Activated CD4-positive, alpha-beta T cell treated with anti-CD3 and anti-CD28 coated beads for 1 hour (primary cell): ENCODE measurements around the gene RBM19.

Source experiments
- DNase-seq: peaks from one replicate; pipeline ENCODE4 v3.0.0-alpha.2; 2020

Gene RBM19

GRCh38 chr12:113796066-113796827 is 169.9 kb downstream of the RBM19 start:
- DNase-seq = no peak

DNA sequence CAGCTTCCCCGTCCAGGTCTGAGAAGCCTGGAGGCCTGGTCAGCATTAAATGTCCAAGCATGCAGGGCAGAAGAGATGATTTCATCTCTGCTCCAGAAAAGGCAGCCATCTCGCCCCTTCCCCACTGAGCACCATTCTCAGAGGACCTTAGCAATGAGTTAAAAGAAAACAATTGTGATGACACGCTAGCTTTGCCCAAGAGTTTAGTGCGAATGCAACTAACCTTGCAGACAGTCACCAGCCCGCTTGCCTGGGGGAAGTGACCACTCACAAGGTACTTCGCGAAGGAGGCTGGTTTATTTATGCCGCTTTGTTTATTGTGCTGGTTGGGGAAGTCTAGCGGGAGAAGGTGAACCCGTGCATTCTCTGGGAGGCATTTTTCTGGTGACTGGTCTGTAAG is 170.7 kb downstream of the RBM19 start:
- DNase-seq = no peak

DNA sequence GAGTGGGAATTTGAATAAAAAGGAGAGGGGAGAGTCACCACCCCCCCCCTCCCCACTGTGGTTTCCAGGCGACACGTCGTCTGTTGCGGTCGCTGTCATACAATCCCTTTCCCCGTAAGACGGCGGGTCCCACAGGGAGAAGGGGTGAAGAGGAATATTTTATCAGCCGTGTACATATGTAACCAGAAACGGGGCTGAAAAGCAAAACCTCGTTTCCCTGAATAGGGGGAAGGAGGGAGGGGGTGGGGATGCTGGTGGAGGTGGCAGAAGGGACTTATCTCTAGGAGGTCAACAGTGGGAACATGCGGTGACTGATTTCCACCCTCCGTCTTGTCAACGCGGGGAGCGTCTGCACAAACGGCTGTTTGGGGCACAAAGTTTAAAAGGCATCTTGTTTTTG is 171.4 kb downstream of the RBM19 start:
- no peak for DNase-seq

- DNase-seq = no peak
Observed at GRCh38 chr12:113793250-113793649, 172.9 kb downstream of the RBM19 start.

DNA sequence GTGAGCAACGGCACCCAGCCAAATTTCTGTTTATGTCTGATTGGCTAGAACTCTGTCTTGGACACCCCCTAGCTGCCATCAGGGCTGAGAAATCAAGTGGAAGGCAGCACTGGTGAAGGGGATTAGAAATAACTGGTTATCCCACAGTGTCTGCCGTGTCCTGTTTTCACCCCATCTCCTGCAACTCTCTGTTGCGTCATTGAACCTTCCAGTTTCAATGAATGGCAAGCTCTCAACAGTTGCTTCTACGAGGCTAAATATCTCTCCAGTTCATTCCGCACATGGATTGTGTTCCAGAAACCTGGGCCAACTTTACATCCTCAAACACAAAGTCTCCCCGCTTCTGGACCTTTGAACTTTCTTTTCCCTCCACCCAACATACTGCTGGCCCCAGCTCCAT is 173.7 kb downstream of the RBM19 start:
- DNase-seq = no peak

- DNase-seq = no peak
Observed at GRCh38 chr12:113788020-113788856, 177.9 kb downstream of the RBM19 start.

DNA sequence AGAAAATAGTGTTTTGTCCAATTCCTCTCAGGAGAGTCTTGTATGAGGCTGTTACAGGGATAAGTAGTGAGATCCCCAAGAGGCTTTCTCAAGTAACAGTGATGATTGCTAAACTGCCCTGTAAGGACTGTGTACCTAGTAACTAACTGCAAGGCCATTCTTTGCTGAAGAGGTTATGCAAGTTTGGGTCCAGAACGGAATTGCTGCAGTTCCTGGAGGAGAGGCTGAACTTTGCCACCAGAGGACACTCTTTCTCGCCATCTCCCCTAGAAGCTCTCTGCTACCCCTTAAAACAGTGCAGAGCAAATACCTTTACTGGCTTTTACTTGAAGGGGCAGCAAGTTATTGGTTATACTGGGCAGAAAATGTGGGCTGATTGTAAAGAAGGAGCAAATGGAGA is 180.0 kb downstream of the RBM19 start:
- DNase-seq = no peak

- DNase-seq = no peak
Observed at GRCh38 chr12:113783811-113784210, 182.3 kb downstream of the RBM19 start.

GRCh38 chr12:113782873-113783272 is 183.3 kb downstream of the RBM19 start:
- DNase-seq = no peak

GRCh38 chr12:113781415-113782198 is 184.5 kb downstream of the RBM19 start:
- DNase-seq = no peak

- no peak for DNase-seq
Observed at GRCh38 chr12:113779774-113780173, 186.4 kb downstream of the RBM19 start.

DNA sequence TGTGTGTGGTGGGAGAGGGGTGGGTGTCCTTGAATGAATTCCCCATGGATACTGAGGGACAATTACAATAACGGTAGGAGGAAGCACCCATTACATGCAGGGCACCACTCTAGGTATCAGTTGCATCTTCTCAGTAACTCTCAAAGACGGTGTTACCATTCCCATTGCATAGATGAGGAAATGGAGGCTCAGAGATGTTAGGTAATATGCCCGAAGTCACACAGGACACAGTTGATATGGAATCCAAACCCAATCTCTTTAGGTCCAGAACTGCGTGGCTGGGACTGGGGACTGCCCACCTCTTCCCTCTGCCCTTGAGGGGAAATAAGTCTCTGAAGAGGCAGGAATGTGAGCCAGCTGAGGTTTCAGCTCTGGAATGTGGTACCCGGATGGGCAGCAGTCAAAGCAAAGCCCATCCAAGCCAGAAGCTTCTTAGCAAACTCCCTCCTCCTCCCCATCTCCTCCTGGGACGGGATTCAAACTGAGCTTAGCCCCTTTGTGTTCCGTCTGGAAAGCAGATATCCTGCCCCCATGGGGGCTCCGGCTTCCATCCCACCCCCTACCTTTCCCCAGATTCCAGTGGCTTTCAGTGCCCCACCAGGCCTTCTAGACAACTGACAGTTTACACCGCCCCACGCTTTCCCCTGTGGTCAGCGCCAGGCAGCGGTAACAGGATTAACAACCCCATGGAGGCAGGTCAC is 187.5 kb downstream of the RBM19 start:
- DNase-seq = no peak

GRCh38 chr12:113777751-113778150 is 188.4 kb downstream of the RBM19 start:
- no peak for DNase-seq

DNA sequence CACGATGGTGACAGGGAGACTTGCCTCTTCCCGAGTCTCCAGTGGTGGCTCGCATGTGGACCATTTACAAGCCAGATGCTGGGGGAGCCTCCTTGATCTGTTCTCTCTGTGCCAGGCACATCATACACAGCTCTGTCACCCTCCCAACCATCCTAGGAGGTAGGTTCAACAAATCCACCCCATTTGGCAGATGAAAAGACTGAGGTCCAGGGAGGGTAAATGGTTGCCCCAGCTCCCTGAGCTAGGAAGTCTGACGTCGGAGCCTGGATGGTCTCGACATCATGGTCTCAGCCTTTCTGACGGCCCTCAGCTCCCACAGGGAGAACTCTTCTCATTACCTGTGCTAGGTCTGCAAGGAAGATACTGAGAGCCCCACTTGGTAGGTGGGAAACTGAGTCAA is 189.6 kb downstream of the RBM19 start:
- no peak for DNase-seq

GRCh38 chr12:113774526-113774925 is 191.6 kb downstream of the RBM19 start:
- DNase-seq = no peak

- DNase-seq = no peak
Observed at GRCh38 chr12:113772505-113773030, 193.6 kb downstream of the RBM19 start.

GRCh38 chr12:113770389-113770865 is 195.7 kb downstream of the RBM19 start:
- DNase-seq = no peak

- DNase-seq = no peak
Observed at GRCh38 chr12:113769305-113769704, 196.8 kb downstream of the RBM19 start.

- no peak for DNase-seq
Observed at GRCh38 chr12:113768850-113769249, 197.3 kb downstream of the RBM19 start.

- DNase-seq = no peak
Observed at GRCh38 chr12:113766879-113767878, 198.9 kb downstream of the RBM19 start.
